Nephron (organoid): ENCODE measurements around the gene OGFR.

Experiments used
- H3K27ac Mint-ChIP-seq, 3 experiments: 2 replicates each; pipeline ENCODE4 v1.8.0; 2020; ENCODE audit warnings: mixed read lengths in 3 of 3, mild to moderate bottlenecking in 2 of 3, moderate library complexity in 1 of 3
- H3K27me3 Mint-ChIP-seq: 2 replicates; pipeline ENCODE4 v1.8.0; 2021; ENCODE audit warnings: low read depth, mild to moderate bottlenecking, moderate library complexity, mixed read lengths
- H3K36me3 Mint-ChIP-seq: 2 replicates; pipeline ENCODE4 v1.8.0; 2020; ENCODE audit warnings: low read depth, mixed read lengths
- H3K4me1 Mint-ChIP-seq: 2 replicates; pipeline ENCODE4 v1.8.0; 2020; ENCODE audit warnings: mixed read lengths
- H3K4me3 Mint-ChIP-seq, 3 experiments: 2 replicates each; pipeline ENCODE4 v1.8.0; 2020; ENCODE audit warnings: mild to moderate bottlenecking in 3 of 3, mixed read lengths in 3 of 3, moderate library complexity in 2 of 3
- H3K9me3 Mint-ChIP-seq: 2 replicates; pipeline ENCODE4 v1.8.0; 2020; ENCODE audit warnings: mixed read lengths
- TF ChIP-seq, protein P1 (sequence below), 3 experiments: fragments of 200-600 bp; sonication (generic); IDR thresholded peaks; one replicate each; pipeline ENCODE4 v1.5.0; 2021; ENCODE audit warnings: antibody characterized with exemption in 3 of 3; ENCODE audit not compliant: unreplicated experiment in 3 of 3

OGFR gene

DNA sequence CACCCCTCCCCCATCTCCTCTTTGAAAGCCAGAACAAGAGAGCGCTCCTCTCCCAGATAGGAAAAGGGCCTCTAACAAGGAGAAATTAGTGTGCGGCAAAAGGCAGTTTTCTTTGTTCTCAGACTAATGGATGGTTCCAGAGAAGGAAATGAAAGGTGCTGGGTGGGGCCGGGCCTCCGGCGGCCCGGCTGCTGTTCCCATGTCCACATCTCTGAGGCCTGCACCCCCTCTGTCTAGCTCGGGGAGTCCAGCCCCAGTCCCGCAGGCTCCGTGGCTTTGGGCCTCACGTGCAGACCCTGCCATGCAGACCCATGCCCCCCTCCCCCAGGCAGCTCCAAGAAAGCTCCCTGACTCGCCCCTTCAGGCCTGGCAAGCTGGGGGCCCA, 44.2 kb upstream of the OGFR start:
- Mint-ChIP-seq H3K9me3 (peaks cover 2% of the 10 kb centered on the region), H3K4me3 (no peak overlapping the region), H3K27ac (peak overlapping the region in 2 of 3 experiments; percentile 16 to 53), H3K27me3 (peaks cover 20% of the 10 kb centered on the region), H3K36me3 (no peaks in the 10 kb centered on the region), H3K4me1 (peaks cover 12% of the 10 kb centered on the region)
- TF ChIP-seq, protein P1, sequence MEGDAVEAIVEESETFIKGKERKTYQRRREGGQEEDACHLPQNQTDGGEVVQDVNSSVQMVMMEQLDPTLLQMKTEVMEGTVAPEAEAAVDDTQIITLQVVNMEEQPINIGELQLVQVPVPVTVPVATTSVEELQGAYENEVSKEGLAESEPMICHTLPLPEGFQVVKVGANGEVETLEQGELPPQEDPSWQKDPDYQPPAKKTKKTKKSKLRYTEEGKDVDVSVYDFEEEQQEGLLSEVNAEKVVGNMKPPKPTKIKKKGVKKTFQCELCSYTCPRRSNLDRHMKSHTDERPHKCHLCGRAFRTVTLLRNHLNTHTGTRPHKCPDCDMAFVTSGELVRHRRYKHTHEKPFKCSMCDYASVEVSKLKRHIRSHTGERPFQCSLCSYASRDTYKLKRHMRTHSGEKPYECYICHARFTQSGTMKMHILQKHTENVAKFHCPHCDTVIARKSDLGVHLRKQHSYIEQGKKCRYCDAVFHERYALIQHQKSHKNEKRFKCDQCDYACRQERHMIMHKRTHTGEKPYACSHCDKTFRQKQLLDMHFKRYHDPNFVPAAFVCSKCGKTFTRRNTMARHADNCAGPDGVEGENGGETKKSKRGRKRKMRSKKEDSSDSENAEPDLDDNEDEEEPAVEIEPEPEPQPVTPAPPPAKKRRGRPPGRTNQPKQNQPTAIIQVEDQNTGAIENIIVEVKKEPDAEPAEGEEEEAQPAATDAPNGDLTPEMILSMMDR (IDR thresholded peaks at IDR 0.05; ENCODE audit: unreplicated experiment in 3 of 3): no peak

DNA sequence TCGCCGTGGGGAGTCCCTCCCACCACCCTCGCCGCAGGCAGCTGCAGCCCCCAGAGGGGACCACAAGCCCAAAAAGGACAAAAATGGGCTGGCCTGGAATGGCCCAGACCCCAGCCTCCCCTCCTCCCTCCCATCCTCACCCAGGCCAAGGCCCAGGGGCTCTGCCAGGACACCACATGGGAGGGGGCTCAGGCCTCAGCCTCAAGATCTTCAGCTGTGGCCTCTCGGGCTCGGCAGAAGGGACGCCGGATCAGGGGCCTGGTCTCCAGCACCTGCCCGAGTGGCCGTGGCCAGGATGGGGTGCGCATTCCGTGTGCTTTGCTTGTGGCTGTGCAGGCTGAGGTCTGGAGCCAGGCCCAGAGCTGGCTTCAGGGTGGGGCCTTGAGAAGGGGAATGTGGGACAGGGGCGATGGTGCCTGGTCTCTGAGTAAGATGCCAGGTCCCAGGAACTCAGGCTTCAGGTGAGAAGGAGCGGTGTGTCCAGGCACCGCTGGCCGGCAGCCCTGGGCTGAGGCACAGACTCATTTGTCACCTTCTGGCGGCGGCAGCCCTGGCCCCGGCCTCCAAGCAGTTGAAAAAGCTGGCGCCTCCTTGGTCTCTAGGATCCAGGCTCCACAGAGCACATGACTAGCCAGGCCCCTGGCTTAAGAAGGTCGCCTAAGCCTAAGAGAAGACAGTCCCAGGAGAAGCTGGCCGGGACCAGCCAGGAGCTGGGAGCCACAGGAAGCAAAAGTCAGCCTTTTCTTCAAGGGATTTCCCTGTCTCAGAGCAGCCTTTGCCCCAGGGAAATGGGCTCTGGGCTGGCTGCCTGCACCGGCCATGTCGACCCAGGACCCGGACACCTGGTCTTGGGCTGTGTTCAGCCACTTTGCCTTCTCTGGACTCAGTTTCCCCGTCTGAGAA, 43.5 kb upstream of the OGFR start:
- Mint-ChIP-seq H3K36me3 (no peaks in the 10 kb centered on the region), H3K4me1 (peaks cover 12% of the 10 kb centered on the region), H3K27me3 (peaks cover 23% of the 10 kb centered on the region), H3K9me3 (peaks cover 2% of the 10 kb centered on the region), H3K27ac (peak overlapping the region; percentile 20 to 53 (median 43)), H3K4me3 (no peak overlapping the region)
- TF ChIP-seq, protein P1 (IDR thresholded peaks at IDR 0.05; ENCODE audit: unreplicated experiment in 3 of 3): no peak

GRCh38 chr20:62761759-62762131, 42.9 kb upstream of the OGFR start:
- TF ChIP-seq, protein P1 (IDR thresholded peaks at IDR 0.05; ENCODE audit: unreplicated experiment in 3 of 3): no peak
- H3K27me3 Mint-ChIP-seq: peaks cover 27% of the 10 kb centered on the region
- H3K4me1 Mint-ChIP-seq: peaks cover 18% of the 10 kb centered on the region

DNA sequence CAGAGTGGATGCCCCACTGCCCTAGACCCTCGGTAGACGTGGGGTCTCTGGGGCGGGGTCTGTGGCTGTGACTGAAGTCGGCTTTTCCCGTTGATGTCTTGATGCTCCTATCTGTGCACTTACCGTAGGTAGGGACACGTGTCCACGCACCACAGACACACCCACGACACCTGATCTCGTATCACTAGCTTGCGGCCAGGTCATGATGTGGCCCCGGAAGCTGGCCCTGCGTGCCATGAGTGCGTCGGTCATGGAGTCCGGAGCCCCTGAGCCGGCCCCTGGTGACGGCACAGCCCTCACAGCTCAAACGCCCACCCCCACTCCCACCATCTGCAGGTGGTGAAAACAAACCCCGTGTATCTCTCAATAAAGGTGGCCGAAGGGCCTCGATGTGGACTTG, 42.3 kb upstream of the OGFR start:
- H3K9me3 Mint-ChIP-seq: peaks cover 2% of the 10 kb centered on the region
- H3K4me3 Mint-ChIP-seq: no peak overlapping the region
- H3K4me1 Mint-ChIP-seq: peaks cover 23% of the 10 kb centered on the region
- H3K36me3 Mint-ChIP-seq: no peaks in the 10 kb centered on the region
- TF ChIP-seq, protein P1 (IDR thresholded peaks at IDR 0.05; ENCODE audit: unreplicated experiment in 3 of 3): no peak
- H3K27ac Mint-ChIP-seq: peak overlapping the region; percentile 65 to 76 (median 73)
- H3K27me3 Mint-ChIP-seq: peaks cover 24% of the 10 kb centered on the region

More at GRCh38 chr20:62761759-62762131, 42.9 kb upstream of the OGFR start:
- no peak overlapping the region for H3K27ac Mint-ChIP-seq
- H3K36me3 Mint-ChIP-seq: no peaks in the 10 kb centered on the region
- H3K9me3 Mint-ChIP-seq: peaks cover 2% of the 10 kb centered on the region
- no peak overlapping the region for H3K4me3 Mint-ChIP-seq

DNA sequence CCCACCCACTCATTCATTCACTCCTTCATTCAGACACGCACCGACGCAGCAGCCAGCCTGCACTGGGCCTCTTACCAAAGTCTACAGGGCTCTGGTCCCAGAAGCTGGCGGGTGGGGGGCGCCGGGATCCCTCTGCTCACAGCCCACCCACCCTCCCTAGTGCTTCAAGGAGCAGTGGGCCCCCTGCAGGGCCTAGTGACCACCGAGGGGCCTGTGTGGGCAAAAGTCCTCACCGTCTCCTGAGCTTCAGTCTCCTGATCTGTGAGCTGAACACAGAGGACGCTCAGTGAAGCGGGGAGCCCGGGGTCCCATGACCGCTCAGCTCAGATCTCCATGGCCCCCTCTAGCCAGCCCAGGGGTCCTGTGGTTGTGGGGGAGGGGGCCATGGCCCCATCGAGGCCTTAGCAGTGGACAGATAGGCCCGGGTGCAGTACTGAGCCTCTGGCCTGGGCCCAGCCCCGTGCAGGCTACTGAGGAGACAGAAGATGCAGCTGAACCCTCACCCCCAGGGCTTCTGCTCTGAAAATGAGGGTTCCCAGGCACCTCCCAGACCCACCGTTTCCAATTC, 41.8 kb upstream of the OGFR start:
- peaks cover 20% of the 10 kb centered on the region for H3K27me3 Mint-ChIP-seq
- no peaks in the 10 kb centered on the region for H3K36me3 Mint-ChIP-seq
- TF ChIP-seq, protein P1 (IDR thresholded peaks at IDR 0.05; ENCODE audit: unreplicated experiment in 3 of 3): no peak
- peak overlapping the region; percentile 65 to 76 (median 73) for H3K27ac Mint-ChIP-seq
- no peaks in the 10 kb centered on the region for H3K9me3 Mint-ChIP-seq
- peaks cover 23% of the 10 kb centered on the region for H3K4me1 Mint-ChIP-seq
- no peak overlapping the region for H3K4me3 Mint-ChIP-seq
